WERI-Rb-1 (cell line): ENCODE results near the gene ROR2.
"Not testable (repeated sequence)": the region's sequence is repeated elsewhere in the genome, so short reads cannot be mapped to it uniquely, and the experiment has no call there.

Source experiments
- DNase-seq: peaks from one replicate; pipeline ENCODE4 v3.0.0-alpha.2; 2020
- H3K27ac ChIP-seq: fragments of 250-450 bp; sonication (Bioruptor Pico); 2 replicates; pipeline ENCODE4 v1.5.1; 2020; ENCODE audit warnings: mild to moderate bottlenecking, moderate library complexity
- H3K27me3 ChIP-seq: fragments of 250-450 bp; sonication (Bioruptor Pico); 2 replicates; pipeline ENCODE4 v1.5.1; 2021; ENCODE audit warnings: mild to moderate bottlenecking, low read depth, moderate library complexity; ENCODE audit not compliant: insufficient read depth, severe bottlenecking
- H3K36me3 ChIP-seq: fragments of 250-450 bp; sonication (Bioruptor Pico); 2 replicates; pipeline ENCODE4 v1.5.1; 2020; ENCODE audit warnings: mild to moderate bottlenecking, moderate library complexity
- H3K4me3 ChIP-seq: 2 replicates; pipeline ENCODE4 v1.5.1; 2011; ENCODE audit warnings: low read depth, mild to moderate bottlenecking, control low read depth, low read length
- H3K9me3 ChIP-seq: fragments of 250-450 bp; sonication (Bioruptor Pico); 2 replicates; pipeline ENCODE4 v1.5.1; 2021; ENCODE audit warnings: mild to moderate bottlenecking, moderate library complexity; ENCODE audit not compliant: severe bottlenecking
- TF ChIP-seq, protein P1 (sequence below): IDR thresholded peaks from 2 replicates; pipeline ENCODE4 v1.5.1; 2011; ENCODE audit warnings: low read depth, mild to moderate bottlenecking, control low read depth, inconsistent platforms, low read length

ROR2 gene

DNA sequence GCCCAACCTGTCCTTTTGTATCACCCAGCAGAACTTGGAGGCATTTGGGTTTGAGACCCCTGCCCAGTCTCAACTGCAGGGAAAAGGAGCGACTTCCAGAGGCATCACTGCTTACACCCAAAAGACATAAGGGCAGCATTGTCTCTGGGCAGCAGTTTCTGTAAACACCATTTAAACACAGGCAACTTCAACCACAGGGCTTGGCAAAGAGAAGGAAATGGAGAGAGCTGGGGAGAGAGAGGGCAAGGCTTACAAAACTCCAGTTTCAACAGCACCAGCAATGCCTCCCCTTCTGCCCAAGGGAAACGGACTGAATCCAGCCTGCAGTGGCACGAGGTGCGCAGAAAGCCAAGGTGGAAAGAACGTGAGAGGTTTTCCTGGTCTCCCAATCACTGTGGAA lies 147.6 kb downstream of the ROR2 start:
- H3K9me3 ChIP-seq = no peaks in the 10 kb centered on the region
- H3K27me3 ChIP-seq = no peaks in the 10 kb centered on the region
- H3K27ac ChIP-seq = no peak overlapping the region
- DNase-seq = no peak
- no peaks in the 10 kb centered on the region for H3K36me3 ChIP-seq
- H3K4me3 ChIP-seq = no peak overlapping the region
- TF ChIP-seq, protein P1, sequence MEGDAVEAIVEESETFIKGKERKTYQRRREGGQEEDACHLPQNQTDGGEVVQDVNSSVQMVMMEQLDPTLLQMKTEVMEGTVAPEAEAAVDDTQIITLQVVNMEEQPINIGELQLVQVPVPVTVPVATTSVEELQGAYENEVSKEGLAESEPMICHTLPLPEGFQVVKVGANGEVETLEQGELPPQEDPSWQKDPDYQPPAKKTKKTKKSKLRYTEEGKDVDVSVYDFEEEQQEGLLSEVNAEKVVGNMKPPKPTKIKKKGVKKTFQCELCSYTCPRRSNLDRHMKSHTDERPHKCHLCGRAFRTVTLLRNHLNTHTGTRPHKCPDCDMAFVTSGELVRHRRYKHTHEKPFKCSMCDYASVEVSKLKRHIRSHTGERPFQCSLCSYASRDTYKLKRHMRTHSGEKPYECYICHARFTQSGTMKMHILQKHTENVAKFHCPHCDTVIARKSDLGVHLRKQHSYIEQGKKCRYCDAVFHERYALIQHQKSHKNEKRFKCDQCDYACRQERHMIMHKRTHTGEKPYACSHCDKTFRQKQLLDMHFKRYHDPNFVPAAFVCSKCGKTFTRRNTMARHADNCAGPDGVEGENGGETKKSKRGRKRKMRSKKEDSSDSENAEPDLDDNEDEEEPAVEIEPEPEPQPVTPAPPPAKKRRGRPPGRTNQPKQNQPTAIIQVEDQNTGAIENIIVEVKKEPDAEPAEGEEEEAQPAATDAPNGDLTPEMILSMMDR = no peak

DNA sequence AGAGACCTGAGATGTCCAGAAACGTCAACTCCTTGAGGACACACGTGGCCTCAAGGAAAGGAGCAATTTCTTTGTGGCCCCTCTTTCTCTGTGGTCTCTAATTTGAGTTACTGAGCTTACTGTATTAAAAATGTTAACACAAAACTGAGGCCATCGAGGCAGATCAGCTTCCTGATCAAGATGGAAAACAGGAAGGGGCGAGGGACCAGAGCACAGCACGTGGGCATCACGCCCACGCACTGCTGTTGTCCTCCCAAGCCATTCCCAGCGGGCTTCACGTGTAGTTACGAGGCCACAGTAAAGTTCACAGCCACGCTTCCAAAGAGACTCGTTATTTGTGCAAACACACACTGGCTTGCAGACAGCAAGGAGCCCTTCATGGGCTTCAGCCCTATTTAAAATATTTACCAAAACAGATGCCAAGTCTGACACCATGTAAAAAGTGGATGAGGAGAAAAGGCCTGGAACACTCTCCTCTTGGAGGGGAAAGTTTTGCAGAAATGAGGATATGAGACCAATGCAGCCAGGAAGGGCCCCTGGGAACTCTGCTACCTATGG lies 149.5 kb downstream of the ROR2 start:
- TF ChIP-seq, protein P1 = no peak
- Histone ChIP-seq H3K9me3 (no peaks in the 10 kb centered on the region), H3K27me3 (no peaks in the 10 kb centered on the region), H3K36me3 (no peaks in the 10 kb centered on the region), H3K4me3 (no peak overlapping the region), H3K27ac (no peak overlapping the region)
- no peak for DNase-seq

DNA sequence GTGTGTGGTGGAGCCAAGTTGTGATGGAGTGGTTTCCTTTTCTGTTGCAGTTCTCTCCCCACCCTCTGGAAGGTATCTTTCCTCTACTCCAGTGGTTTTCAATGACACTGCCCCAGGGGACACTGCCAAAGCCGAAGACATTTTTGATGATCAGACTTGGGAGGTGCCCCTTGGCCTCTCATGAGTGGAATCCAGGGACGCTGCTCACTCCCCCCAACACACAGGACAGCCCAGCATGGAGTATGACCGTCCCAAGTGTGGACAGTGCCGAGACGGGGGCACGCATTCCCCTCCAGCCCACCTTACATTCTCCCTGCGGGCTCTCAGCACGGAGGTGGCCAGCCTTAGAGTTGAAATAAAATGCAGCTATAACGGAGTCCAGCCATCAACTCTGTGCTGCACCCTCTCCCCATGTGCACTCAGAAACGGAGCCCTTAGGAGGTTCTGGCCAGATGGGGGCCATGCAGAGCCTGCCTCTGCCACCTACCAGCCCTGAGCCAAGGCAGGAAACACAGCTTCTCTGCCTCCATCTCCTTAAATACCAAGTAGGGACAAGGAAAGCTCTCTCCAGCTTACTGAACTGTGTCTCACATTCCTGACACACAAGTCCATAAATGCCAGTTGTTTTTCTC lies 150.8 kb downstream of the ROR2 start:
- no peak for DNase-seq
- Histone ChIP-seq H3K27ac (no peak overlapping the region), H3K36me3 (no peaks in the 10 kb centered on the region), H3K27me3 (no peaks in the 10 kb centered on the region), H3K4me3 (no peak overlapping the region), H3K9me3 (no peaks in the 10 kb centered on the region)
- TF ChIP-seq, protein P1 = no peak

DNA sequence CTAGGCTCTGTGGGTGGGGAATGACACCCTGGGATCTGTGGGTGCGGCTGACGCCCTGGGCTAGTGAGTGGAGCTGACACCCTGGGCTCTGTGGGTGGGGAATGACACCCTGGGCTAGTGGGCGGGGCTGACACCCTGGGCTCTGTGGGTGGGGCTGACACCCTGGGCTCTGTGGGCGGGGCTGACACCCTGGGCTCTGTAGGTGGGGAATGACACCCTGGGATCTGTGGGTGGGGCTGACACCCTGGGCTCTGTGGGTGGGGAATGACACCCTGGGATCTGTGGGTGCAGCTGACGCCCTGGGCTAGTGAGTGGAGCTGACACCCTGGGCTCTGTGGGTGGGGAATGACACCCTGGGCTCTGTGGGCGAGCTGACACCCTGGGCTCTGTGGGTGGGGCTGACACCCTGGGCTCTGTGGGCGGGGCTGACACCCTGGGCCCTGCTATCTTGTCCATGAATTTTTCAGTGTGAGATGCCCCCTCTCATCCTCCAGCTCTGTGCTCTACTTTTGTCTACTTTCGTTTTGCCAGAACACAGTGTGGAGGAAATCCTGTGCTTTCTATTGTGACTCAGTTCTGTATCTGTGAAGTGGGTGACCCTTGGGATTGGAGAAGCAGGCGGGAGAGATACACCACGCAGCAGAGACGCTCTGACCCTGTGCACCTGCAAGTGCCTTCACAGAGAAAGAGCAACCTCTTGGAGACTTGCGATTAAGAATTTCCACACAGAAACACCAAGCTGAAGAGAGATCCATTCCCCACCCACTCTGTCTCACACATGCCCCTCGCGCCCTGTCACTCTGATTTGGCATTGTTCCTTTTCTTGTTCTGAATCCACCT lies 151.5 kb downstream of the ROR2 start:
- not testable (repeated sequence) for H3K27me3 ChIP-seq, DNase-seq, H3K27ac ChIP-seq, H3K36me3 ChIP-seq, H3K4me3 ChIP-seq, H3K9me3 ChIP-seq

DNA sequence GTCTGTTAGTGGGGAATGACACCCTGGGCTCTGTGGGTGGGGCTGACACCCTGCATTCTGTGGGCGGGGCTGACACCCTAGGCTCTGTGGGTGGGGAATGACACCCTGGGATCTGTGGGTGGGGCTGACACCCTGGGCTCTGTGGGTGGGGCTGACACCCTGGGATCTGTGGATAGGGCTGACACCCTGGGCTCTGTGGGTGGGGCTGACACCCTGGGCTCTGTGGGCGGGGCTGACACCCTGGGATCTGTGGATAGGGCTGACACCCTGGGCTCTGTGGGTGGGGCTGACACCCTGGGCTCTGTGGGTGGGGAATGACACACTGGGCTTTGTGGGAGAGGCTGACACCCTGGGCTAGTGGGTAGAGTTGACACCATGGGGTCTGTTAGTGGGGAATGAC lies 152.5 kb downstream of the ROR2 start:
- H3K9me3 ChIP-seq, H3K36me3 ChIP-seq, H3K4me3 ChIP-seq, DNase-seq, H3K27ac ChIP-seq, H3K27me3 ChIP-seq: not testable (repeated sequence)

DNA sequence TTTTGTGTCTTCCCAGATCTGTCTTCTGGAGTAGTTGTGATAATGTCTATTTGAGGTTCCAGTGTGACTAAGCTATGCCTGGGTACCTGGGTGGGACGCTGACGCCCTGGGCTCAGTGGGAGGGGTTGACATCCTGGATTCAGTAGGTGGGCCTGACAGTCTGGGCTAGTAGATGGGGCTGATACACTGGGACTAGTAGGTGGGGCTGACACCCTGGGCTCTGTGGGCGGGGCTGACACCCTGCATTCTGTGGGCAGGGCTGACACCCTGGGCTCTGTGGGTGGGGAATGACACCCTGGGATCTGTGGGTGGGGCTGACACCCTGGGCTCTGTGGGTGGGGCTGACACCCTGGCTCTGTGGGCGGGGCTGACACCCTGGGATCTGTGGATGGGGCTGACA lies 153.5 kb downstream of the ROR2 start:
- not testable (repeated sequence) for H3K27ac ChIP-seq, DNase-seq, H3K27me3 ChIP-seq, H3K36me3 ChIP-seq, H3K9me3 ChIP-seq, H3K4me3 ChIP-seq

DNA sequence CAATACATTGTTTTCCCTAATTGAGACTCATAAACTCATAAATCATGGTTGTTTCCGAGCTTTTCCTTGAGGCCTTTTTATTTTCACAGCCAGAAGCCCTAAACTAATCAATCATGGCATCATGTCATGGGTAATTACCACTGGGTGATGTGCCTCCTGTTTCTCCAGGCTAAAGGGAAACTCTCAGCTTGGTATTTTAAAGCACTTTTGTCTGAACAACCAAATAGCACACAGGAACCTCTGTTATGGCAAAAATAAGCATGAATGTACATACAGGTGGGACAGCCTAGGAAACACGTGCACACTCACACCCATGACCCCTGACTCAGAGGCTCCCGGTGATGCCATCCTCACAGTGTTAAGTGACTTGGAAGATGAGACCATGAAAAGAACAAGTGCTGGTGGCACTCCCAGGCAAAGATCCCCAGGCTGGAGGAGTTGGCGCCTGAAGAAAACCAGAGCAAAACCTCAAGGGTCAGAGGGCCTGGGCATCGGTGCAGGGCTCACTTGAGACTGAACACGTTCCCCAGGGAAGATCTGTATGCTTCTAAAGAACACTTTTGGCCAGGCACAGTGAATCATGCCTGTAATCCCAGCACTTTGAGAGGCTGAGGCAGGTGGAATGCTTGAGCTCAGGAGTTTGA lies 154.3 kb downstream of the ROR2 start:
- DNase-seq = no peak
- Histone ChIP-seq H3K27ac (no peak overlapping the region), H3K27me3 (no peaks in the 10 kb centered on the region)

DNA sequence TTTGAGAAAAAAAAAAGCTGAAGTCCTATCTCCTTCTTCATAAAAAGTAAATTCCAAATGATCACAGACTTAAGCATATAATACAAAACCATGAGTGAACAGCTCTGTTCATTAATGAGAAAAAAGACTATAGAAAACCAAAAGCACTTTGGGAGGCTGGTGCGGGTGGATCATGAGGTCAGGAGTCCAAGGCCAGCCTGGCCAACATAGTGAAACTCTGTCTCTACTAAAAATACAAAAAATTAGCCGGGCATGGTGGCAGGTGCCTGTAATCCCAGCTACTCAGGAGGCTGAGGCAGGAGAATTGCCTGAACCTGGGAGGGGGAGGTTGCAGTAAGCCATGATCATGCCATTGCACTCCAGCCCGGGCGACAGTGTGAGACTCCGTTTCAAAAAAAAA lies 156.7 kb downstream of the ROR2 start:
- not testable (repeated sequence) for H3K27ac ChIP-seq, H3K36me3 ChIP-seq, H3K4me3 ChIP-seq, H3K27me3 ChIP-seq, H3K9me3 ChIP-seq, DNase-seq

More for the DNA sequence above, 154.3 kb downstream of the ROR2 start:
- H3K36me3 ChIP-seq = no peaks in the 10 kb centered on the region
- TF ChIP-seq, protein P1 = no peak
- no peaks in the 10 kb centered on the region for H3K9me3 ChIP-seq
- H3K4me3 ChIP-seq = no peak overlapping the region
